Brain microvascular endothelial cell (primary cell): ENCODE results near the gene WWOX.

Source experiments
- DNase-seq: peaks from one replicate; pipeline ENCODE4 v3.0.0-alpha.2; 2020
- H3K27ac ChIP-seq: fragments of 250-450 bp; sonication (Bioruptor Pico); 2 replicates; pipeline ENCODE4 v1.5.1; 2020; ENCODE audit warnings: mild to moderate bottlenecking, moderate library complexity
- H3K27me3 ChIP-seq: fragments of 250-450 bp; sonication (Bioruptor Pico); replicated peaks from 2 replicates; pipeline ENCODE4 v1.5.1; 2020; ENCODE audit warnings: mild to moderate bottlenecking
- H3K36me3 ChIP-seq: fragments of 250-450 bp; sonication (Bioruptor Pico); replicated peaks from 2 replicates; pipeline ENCODE4 v1.5.1; 2020; ENCODE audit warnings: mild to moderate bottlenecking
- H3K4me3 ChIP-seq: 2 replicates; pipeline ENCODE4 v1.5.1; 2011; ENCODE audit warnings: low read depth, mild to moderate bottlenecking, control low read depth, low read length, moderate library complexity
- CTCF ChIP-seq: IDR thresholded peaks from 2 replicates; pipeline ENCODE4 v1.5.1; 2011; ENCODE audit warnings: low read depth, mild to moderate bottlenecking, moderate library complexity, low read length, control low read depth, inconsistent platforms; ENCODE audit errors: missing control alignments
- in situ Hi-C: cut with HindIII; loops from 2 replicates; pipeline ENCODE4 v1.10.0; 2017; ENCODE audit warnings: low sequenced_read_pairs, low pct_ligation_motif_present

WWOX gene

GRCh38 chr16:78838276-78838675, 738.8 kb downstream of the WWOX start:
- no peaks in the 10 kb centered on the region for H3K36me3 ChIP-seq
- TF ChIP-seq CTCF, result no peak
- in situ Hi-C loops, result no loop called here

DNA sequence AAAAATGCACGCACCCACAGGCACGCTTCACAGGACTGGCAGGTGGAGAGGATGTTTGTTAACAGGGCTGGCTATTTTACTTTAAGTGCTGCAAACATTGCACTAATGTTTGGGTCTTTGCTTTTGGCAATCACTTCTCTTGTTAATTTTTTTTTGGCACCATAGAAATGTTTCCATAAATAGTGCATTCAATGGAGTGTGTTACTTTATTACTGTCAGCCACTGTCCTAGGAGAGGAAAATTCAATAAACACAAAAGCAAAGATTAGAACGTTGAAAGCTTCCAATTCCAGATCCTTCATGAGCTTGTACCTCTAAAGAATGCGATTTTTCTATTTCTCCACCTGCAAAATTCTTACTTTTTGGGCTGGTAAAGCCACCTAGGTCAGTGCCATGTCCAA, 743.5 kb downstream of the WWOX start:
- H3K4me3 ChIP-seq, result no peak overlapping the region
- no peak for TF ChIP-seq CTCF
- no peaks in the 10 kb centered on the region for H3K36me3 ChIP-seq
- in situ Hi-C loops, result no loop called here
- no peaks in the 10 kb centered on the region for H3K27me3 ChIP-seq
- H3K27ac ChIP-seq, result no peak overlapping the region
- DNase-seq, result no peak

More at GRCh38 chr16:78838276-78838675, 738.8 kb downstream of the WWOX start:
- no peaks in the 10 kb centered on the region for H3K27me3 ChIP-seq
- H3K4me3 ChIP-seq, result no peak overlapping the region
- no peak overlapping the region for H3K27ac ChIP-seq
- no peak for DNase-seq

DNA sequence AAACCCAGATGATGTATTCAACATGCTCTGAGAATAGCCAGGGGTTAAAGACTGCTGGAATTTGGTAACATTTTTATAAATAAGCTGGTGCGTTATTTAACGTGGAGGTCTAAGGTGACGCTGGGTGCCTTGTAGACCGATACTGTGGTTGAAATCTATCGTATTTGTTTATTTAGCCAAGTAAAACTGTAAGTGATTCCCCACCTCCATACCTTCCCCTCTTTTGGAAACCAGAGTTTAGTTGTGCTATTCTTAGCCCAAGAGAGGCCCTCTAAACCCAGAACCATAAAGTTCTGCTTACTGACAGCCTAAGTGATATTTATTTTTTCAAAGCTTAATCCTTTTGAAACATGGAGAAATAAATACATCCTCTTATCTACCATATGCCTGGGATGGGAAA, 744.5 kb downstream of the WWOX start:
- Histone ChIP-seq H3K4me3 (no peak overlapping the region), H3K36me3 (no peaks in the 10 kb centered on the region), H3K27ac (no peak overlapping the region), H3K27me3 (no peaks in the 10 kb centered on the region)
- no peak for DNase-seq
- TF ChIP-seq CTCF, result no peak
- in situ Hi-C loops, result no loop called here

DNA sequence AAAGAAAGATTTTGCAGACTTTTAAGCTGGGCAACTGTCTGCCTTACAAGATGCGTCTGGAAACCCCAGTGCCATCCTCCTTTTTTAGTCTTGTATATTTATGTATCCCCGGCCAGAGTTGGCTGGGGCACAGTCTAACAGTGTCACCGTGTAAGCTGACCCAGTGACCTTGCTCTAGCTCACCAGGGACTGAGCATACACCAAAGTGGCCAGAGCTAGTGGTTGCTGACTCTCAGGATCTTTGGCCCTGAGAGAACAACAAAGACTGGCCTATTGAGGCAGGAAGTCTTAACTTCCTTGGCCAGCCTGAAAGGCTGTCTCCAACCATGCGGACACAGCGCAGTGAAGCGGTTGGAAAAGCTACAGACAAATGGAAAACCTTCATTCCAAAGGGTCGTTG, 745.2 kb downstream of the WWOX start:
- Histone ChIP-seq H3K4me3 (no peak overlapping the region), H3K36me3 (no peaks in the 10 kb centered on the region), H3K27ac (no peak overlapping the region), H3K27me3 (no peaks in the 10 kb centered on the region)
- DNase-seq, result no peak
- no peak for TF ChIP-seq CTCF
- in situ Hi-C loops, result no loop called here

DNA sequence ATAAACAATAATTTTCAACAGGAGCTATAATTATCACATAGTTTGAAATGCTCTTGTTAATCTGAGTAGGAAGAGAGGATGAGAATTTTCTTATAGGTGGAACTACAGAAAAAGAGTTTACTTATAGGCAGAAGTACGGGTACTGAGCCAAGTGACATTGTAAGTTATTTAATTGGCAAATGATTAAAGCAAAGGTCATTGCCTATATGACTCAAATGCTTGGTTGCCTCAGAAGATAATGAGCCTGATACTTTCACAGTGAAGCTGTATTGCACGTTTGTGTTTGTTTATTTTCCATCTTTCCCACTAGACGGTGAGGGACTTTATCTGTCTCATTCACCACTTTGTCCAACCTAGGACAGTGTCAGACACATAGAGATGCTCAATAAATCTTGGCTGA, 751.8 kb downstream of the WWOX start:
- Histone ChIP-seq H3K36me3 (no peaks in the 10 kb centered on the region), H3K4me3 (no peak overlapping the region), H3K27me3 (no peaks in the 10 kb centered on the region), H3K27ac (no peak overlapping the region)
- in situ Hi-C loops, result no loop called here
- DNase-seq, result no peak
- TF ChIP-seq CTCF, result no peak

DNA sequence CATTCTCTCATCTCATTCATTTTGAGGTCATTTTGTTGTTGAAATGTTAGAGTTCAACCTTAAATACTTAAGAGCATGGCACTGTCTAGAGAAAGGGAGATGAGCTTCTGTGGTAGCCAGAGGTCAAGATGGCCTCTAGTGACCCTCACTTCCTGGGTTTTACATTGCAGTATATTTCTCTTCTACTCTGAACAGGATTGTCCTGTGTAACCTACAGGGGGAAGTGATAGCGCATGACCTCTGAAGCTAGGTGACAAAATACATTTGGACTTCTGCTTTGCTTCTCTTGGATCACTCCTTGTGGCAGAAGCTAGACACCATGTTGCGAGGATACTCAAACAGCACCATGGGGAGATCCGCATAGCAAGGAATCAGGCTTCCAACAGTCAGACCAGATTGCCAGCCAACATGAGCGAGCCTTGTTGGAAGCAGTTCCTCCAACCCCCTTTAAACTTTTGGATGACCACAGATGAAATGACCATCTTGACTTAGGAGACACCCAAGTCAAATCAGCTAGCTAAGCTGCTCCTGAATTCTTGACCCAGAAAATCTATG, 752.7 kb downstream of the WWOX start:
- DNase-seq, result no peak
- no peak overlapping the region for H3K27ac ChIP-seq
- no peak overlapping the region for H3K4me3 ChIP-seq
- no peaks in the 10 kb centered on the region for H3K27me3 ChIP-seq
- TF ChIP-seq CTCF, result no peak
- in situ Hi-C loops, result no loop called here
- H3K36me3 ChIP-seq, result no peaks in the 10 kb centered on the region
